C4-2B (cell line): Measurements from ENCODE around the gene RALB.

Source experiments
- H3K27ac ChIP-seq: fragments of 450-650 bp; 2 replicates; pipeline ENCODE4 v1.5.1; 2017
- ZFX ChIP-seq: fragments of 450-650 bp; IDR thresholded peaks from 2 replicates; pipeline ENCODE4 v1.6.1; 2017
- TF ChIP-seq, protein P1 (sequence below): fragments of 450-650 bp; conservative IDR thresholded peaks from 2 replicates; pipeline ENCODE4 v1.5.1; 2017; ENCODE audit warnings: mild to moderate bottlenecking

Gene RALB

DNA sequence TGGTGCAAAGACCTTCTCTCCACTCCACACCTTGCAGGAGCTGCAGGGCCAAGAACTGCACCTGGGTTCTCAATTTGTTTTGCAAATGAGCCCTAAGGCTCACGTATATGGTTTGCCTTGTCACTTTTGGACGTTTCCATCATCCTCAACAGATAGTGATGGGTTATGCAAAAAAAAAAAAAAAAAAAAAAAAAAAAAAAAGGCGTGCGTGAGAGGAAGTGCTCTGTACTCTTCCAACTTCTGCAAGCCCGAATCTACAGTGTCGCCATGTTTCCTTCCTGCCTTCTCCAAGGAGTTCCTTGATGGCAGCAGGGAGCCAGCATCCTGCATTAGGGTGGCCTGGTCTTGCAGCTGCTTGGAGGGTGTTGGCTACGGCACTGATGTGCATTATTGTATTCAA lies 89.3 kb downstream of the RALB start:
- no peak overlapping the region for H3K27ac ChIP-seq
- TF ChIP-seq, protein P1, sequence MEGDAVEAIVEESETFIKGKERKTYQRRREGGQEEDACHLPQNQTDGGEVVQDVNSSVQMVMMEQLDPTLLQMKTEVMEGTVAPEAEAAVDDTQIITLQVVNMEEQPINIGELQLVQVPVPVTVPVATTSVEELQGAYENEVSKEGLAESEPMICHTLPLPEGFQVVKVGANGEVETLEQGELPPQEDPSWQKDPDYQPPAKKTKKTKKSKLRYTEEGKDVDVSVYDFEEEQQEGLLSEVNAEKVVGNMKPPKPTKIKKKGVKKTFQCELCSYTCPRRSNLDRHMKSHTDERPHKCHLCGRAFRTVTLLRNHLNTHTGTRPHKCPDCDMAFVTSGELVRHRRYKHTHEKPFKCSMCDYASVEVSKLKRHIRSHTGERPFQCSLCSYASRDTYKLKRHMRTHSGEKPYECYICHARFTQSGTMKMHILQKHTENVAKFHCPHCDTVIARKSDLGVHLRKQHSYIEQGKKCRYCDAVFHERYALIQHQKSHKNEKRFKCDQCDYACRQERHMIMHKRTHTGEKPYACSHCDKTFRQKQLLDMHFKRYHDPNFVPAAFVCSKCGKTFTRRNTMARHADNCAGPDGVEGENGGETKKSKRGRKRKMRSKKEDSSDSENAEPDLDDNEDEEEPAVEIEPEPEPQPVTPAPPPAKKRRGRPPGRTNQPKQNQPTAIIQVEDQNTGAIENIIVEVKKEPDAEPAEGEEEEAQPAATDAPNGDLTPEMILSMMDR, result no peak
- TF ChIP-seq ZFX, result no peak

DNA sequence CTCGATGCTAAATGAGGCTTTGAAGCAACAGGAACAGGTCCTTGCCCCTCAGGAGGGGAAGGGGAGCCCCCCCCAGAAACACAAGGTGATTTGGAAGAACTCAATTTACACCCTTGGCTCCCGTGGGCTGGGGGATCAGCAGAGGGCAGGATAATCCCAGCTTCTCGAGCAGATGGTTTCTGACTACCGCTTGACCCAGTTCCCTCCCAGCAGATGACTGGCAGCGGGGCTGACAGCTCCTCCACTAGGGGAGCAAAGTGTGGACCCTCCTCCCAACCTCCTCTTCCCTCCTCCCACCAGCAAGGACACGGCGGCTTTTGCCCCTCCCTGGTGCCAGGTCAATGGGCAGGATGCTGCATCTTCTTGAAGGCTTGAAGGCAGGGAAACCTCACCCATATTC lies 89.8 kb downstream of the RALB start:
- H3K27ac ChIP-seq, result no peak overlapping the region
- no peak for TF ChIP-seq ZFX
- TF ChIP-seq, protein P1, result no peak

DNA sequence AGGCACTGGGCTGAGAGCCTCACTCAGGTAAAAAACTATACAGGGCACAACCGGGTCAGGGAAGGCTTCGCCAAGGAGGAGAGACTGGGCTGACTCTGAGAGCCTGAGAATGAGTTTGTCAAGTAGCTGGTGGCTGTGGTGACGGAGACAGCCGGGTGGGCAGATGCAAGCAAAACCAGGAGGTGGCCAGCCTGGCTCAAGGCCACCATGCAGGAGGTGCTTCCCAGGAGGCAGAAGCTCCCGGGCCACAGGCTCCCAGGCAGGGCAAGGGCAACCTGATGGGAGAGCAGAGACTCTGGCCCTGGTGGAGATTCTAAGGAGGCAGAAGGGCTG lies 90.4 kb downstream of the RALB start:
- TF ChIP-seq, protein P1, result no peak
- no peak for TF ChIP-seq ZFX
- no peak overlapping the region for H3K27ac ChIP-seq

DNA sequence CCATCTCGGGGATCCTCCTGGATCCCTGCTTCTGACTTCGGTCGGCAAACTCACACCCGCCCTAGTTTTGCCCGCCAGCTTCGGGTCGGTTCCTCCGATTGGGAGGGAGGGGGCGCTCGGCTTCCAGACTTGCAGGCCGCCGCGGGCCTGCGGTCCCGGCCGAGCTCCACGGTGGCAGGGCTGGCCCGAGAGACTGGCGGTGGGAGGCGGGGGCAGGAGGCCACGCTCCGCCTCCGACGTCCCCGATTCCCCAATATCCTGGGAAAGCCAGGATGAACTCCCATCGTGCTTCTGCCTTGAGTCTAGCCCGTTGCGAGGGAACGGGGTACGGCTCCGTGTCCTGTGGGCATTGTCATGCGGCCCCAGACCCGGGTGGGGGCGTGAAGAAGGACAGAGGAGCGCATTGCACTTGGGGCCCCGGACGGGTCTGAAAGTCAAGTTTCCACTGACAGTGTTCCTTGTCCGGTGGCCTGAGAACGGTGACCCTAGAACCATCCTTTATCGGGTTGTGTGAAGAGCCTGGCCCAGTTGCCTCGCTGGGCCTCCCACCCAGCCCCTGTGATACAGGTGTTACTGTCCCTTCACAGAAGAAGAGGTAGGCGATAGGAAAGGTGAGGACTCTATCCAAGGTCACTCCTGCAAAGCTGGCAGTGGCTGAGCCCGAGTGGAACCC lies 90.9 kb downstream of the RALB start:
- TF ChIP-seq, protein P1, result peak; percentile 86
- no peak for TF ChIP-seq ZFX
- H3K27ac ChIP-seq, result no peak overlapping the region
